IMR-90 (cell line): ENCODE data around the gene FCMR. TPM values are rescaled to one million over a fixed set of nuclear protein-coding genes. Genes with fewer than 3 reads are reported as not detected.

ENCODE experiments used
- ATAC-seq: fragments of 200-7000 bp; cut with Tn5 transposase; 2 replicates; pipeline ENCODE4 v1.9.1; 2020; ENCODE audit warnings: low read depth, mild to moderate bottlenecking, moderate library complexity
- BruUV-seq: library from RNA; stranded (reverse); fragments of 400-500 nt; replicated peaks from 2 replicates; lab custom pipeline; 2021; lab: Mats Ljungman, UMichigan
- CTCF ChIA-PET: fragments of 300-600 bp; formaldehyde crosslinking; extraction: SDS; loops from one replicate; lab custom pipeline; 2021; ENCODE audit warnings: antibody characterized with exemption; lab: Yijun Ruan, JAX
- POLR2A ChIA-PET: fragments of 300-600 bp; sonication (Branson Sonifier 250); formaldehyde crosslinking; loops from one replicate; lab custom pipeline; 2022; ENCODE audit warnings: antibody characterized with exemption; ENCODE audit not compliant: unreplicated experiment; lab: Charles Lee
- DNase-seq: peaks from one replicate; pipeline ENCODE4 v3.0.0; 2013
- H2AFZ ChIP-seq: replicated peaks from 2 replicates; pipeline ENCODE3; 2013; ENCODE audit warnings: low read length, mild to moderate bottlenecking; ENCODE audit not compliant: poor library complexity
- H2AK5ac ChIP-seq: 2 replicates; pipeline ENCODE4 v1.6.1; 2013; ENCODE audit warnings: low read depth, low read length, inconsistent platforms
- H2AK9ac ChIP-seq: replicated peaks from 2 replicates; pipeline ENCODE3; 2013; ENCODE audit warnings: mild to moderate bottlenecking, low read depth, low read length, moderate library complexity; ENCODE audit not compliant: poor library complexity
- H2BK120ac ChIP-seq: 2 replicates; pipeline ENCODE4 v1.6.1; 2013; ENCODE audit warnings: low read depth, low read length, inconsistent platforms
- H2BK15ac ChIP-seq: 3 replicates; pipeline ENCODE4 v1.6.1; 2013; ENCODE audit warnings: low read depth, low read length, inconsistent platforms
- H2BK20ac ChIP-seq: 2 replicates; pipeline ENCODE4 v1.6.1; 2013; ENCODE audit warnings: low read depth, mild to moderate bottlenecking, inconsistent platforms, low read length, moderate library complexity
- H2BK5ac ChIP-seq: 2 replicates; pipeline ENCODE4 v1.6.1; 2013; ENCODE audit warnings: mild to moderate bottlenecking, low read depth, low read length, inconsistent platforms; ENCODE audit not compliant: poor library complexity, severe bottlenecking
- H3K14ac ChIP-seq: replicated peaks from 2 replicates; pipeline ENCODE4 v1.6.1; 2013; ENCODE audit warnings: low read depth, low read length, inconsistent platforms
- H3K18ac ChIP-seq: 2 replicates; pipeline ENCODE4 v1.6.1; 2013; ENCODE audit warnings: low read depth, low read length, control low read depth
- H3K23ac ChIP-seq: 2 replicates; pipeline ENCODE4 v1.6.1; 2013; ENCODE audit warnings: low read depth, low read length, inconsistent platforms
- H3K27ac ChIP-seq: 2 replicates; pipeline ENCODE4 v1.5.1; 2013; ENCODE audit warnings: mild to moderate bottlenecking, control low read depth, low read length; ENCODE audit not compliant: insufficient read depth
- H3K27me3 ChIP-seq: 2 replicates; pipeline ENCODE4 v1.6.1; 2013; ENCODE audit warnings: low read length; ENCODE audit not compliant: control insufficient read depth, insufficient read depth
- H3K36me3 ChIP-seq: 2 replicates; pipeline ENCODE4 v1.6.1; 2013; ENCODE audit warnings: low read length, mixed read lengths; ENCODE audit not compliant: control insufficient read depth, insufficient read depth
- H3K4ac ChIP-seq: 2 replicates; pipeline ENCODE4 v1.6.1; 2013; ENCODE audit warnings: low read depth, low read length, inconsistent platforms
- H3K4me1 ChIP-seq: 2 replicates; pipeline ENCODE4 v1.6.1; 2013; ENCODE audit warnings: low read length, mixed read lengths; ENCODE audit not compliant: control insufficient read depth, insufficient read depth
- H3K4me2 ChIP-seq: 2 replicates; pipeline ENCODE4 v1.6.1; 2013; ENCODE audit warnings: low read depth, mild to moderate bottlenecking, control low read depth, low read length, moderate library complexity
- H3K4me3 ChIP-seq: 2 replicates; pipeline ENCODE4 v1.5.1; 2013; ENCODE audit warnings: low read depth, mild to moderate bottlenecking, control low read depth, low read length, moderate library complexity; ENCODE audit not compliant: insufficient read depth
- H3K56ac ChIP-seq: 2 replicates; pipeline ENCODE4 v1.6.1; 2013; ENCODE audit warnings: low read length, inconsistent platforms; ENCODE audit not compliant: insufficient read depth; ENCODE audit errors: extremely low read depth
- H3K79me1 ChIP-seq, 2 experiments: 2 replicates each; pipeline ENCODE4 v1.6.1; 2013; ENCODE audit warnings: low read length in 2 of 2, inconsistent platforms in 1 of 2, low read depth in 1 of 2
- H3K9ac ChIP-seq: 2 replicates; pipeline ENCODE4 v1.6.1; 2013; ENCODE audit warnings: low read depth, low read length, control low read depth
- H3K9me1 ChIP-seq: 2 replicates; pipeline ENCODE4 v1.6.1; 2013; ENCODE audit warnings: low read length, inconsistent platforms; ENCODE audit not compliant: insufficient read depth
- H3K9me3 ChIP-seq: 2 replicates; pipeline ENCODE4 v1.6.1; 2013; ENCODE audit warnings: low read length; ENCODE audit not compliant: control insufficient read depth, insufficient read depth
- H4K20me1 ChIP-seq: 2 replicates; pipeline ENCODE4 v1.6.1; 2013; ENCODE audit warnings: low read length, inconsistent platforms; ENCODE audit not compliant: insufficient read depth
- H4K5ac ChIP-seq: 2 replicates; pipeline ENCODE4 v1.6.1; 2013; ENCODE audit warnings: mild to moderate bottlenecking, low read depth, low read length, control low read depth
- H4K8ac ChIP-seq, 2 experiments: 2 replicates each; pipeline ENCODE4 v1.6.1; 2013; ENCODE audit warnings: low read depth in 2 of 2, low read length in 2 of 2, control low read depth in 1 of 2, inconsistent platforms in 1 of 2
- H4K91ac ChIP-seq: 2 replicates; pipeline ENCODE4 v1.6.1; 2013; ENCODE audit warnings: low read depth, low read length, inconsistent platforms; ENCODE audit not compliant: insufficient read depth
- CEBPB ChIP-seq: IDR thresholded peaks from 2 replicates; pipeline ENCODE4 v1.6.1; 2012; ENCODE audit warnings: low read depth, low read length, improper control_type of control experiment
- CHD1 ChIP-seq: IDR thresholded peaks from 2 replicates; pipeline ENCODE4 v1.6.1; 2012; ENCODE audit warnings: low read depth, low read length, improper control_type of control experiment
- CTCF ChIP-seq: conservative IDR thresholded peaks from 2 replicates; pipeline ENCODE4 v1.5.1; 2012; ENCODE audit warnings: mild to moderate bottlenecking, low read depth, low read length, improper control_type of control experiment
- FOS ChIP-seq: fragments of 150-350 bp; IDR thresholded peaks from 2 replicates; pipeline ENCODE4 v1.6.1; 2016; ENCODE audit warnings: low read depth, low read length
- NFE2L2 ChIP-seq: fragments of 150-350 bp; IDR thresholded peaks from 2 replicates; pipeline ENCODE4 v1.6.1; 2016; ENCODE audit warnings: low read depth, mild to moderate bottlenecking, low read length
- dilution Hi-C: fragments of 300-500 bp; cut with HindIII; formaldehyde crosslinking; loops from one replicate; pipeline ENCODE4 v1.14.3; 2018; ENCODE audit warnings: low sequenced_read_pairs; ENCODE audit not compliant: unreplicated experiment
- in situ Hi-C: fragments of 300-500 bp; cut with MboI; formaldehyde crosslinking; loops from 3 replicates; pipeline ENCODE4 v1.14.3; 2019; ENCODE audit warnings: low sequenced_read_pairs, inconsistent platforms, mixed read lengths
- intact Hi-C: fragments of 100-400 bp; cut with micrococcal nuclease; formaldehyde crosslinking; loops from 2 replicates; pipeline ENCODE4 v1.10.0; 2022
- polyA plus RNA-seq, 3 experiments: library from polyadenylated mRNA; depleted of rRNA; stranded (reverse); fragments of >200 nt; gene quantifications; 2 replicates each; pipeline ENCODE4 v1.2.3, GENCODE V29; 2012; ENCODE audit warnings: low replicate concordance in 1 of 3
- total RNA-seq: library from RNA; depleted of rRNA; stranded (reverse); fragments of >200 nt; gene quantifications from 2 replicates; pipeline ENCODE4 v1.2.3, GENCODE V29; 2012

Gene FCMR
- total and polyA plus RNA-seq, 2 of the 4 experiments (the other 2 are of a cell fraction) = 0.09 TPM; not detected in 1

DNA sequence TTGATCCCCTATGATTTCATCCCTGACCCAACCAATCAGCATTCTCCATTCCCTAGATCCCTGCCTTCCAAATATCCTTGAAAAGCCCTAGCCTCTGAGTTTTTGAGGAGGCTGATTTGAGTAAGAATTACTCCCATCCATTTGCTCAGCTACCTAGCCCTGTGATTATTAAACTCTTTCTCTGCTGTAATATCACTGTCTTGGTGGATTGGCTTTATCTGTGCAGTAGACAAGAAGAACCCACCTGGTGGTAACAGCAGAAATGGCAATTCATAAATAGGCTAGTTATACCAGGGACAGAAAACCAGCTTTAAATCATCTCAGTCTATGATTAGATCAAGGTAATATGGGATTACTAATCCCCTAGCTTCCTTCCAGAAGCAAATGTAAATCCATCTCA is 43.3 kb downstream of the FCMR start:
- Histone ChIP-seq H4K91ac (no peak overlapping the region), H3K9me1 (no peaks in the 10 kb centered on the region), H2BK120ac (no peak overlapping the region), H3K23ac (no peak overlapping the region), H4K5ac (no peak overlapping the region), H3K79me1 (no peaks in the 10 kb centered on the region), H3K27ac (no peak overlapping the region), H3K9ac (no peak overlapping the region), H2BK5ac (no peak overlapping the region), H3K56ac (no peak overlapping the region), H4K20me1 (no peaks in the 10 kb centered on the region), H3K4me3 (no peak overlapping the region), H3K27me3 (no peaks in the 10 kb centered on the region), H2AK5ac (no peak overlapping the region), H2AFZ (no peak overlapping the region), H2BK20ac (no peak overlapping the region), H3K9me3 (peaks cover 10% of the 10 kb centered on the region), H3K14ac (no peak overlapping the region), H3K18ac (no peak overlapping the region), H2BK15ac (no peak overlapping the region), H3K4me2 (no peak overlapping the region), H4K8ac (no peak overlapping the region), H3K4me1 (no peaks in the 10 kb centered on the region), H3K36me3 (no peaks in the 10 kb centered on the region), H3K4ac (no peak overlapping the region), H2AK9ac (no peak overlapping the region)
- dilution Hi-C loops = no loop called here
- ChIA-PET POLR2A (no interaction called here), CTCF (no interaction called here)
- intact Hi-C loops = no loop called here
- no peak for TF ChIP-seq CTCF
- TF ChIP-seq NFE2L2 = no peak
- TF ChIP-seq FOS = no peak
- no peak for TF ChIP-seq CEBPB
- TF ChIP-seq CHD1 = no peak
- BruUV-seq = no TSS peak
- in situ Hi-C loops = no loop called here
- DNase-seq = no peak
- no peak for ATAC-seq
